Smooth muscle cell (in vitro differentiated cells): Measurements from ENCODE around the gene EBNA1BP2. TPM values are rescaled to one million over a fixed set of nuclear protein-coding genes. Genes with fewer than 3 reads are reported as not detected.

Source experiments
- DNase-seq: peaks from one replicate; lab custom pipeline; 2025; ENCODE audit not compliant: unreplicated experiment; lab: John Stamatoyannopoulos, UW
- H2AFZ ChIP-seq: fragments of 200-600 bp; sonication (generic); 2 replicates; pipeline ENCODE4 v1.6.0; 2016; ENCODE audit warnings: antibody characterized with exemption, low read depth, mild to moderate bottlenecking
- H3F3A ChIP-seq: fragments of 200-600 bp; sonication (generic); 2 replicates; pipeline ENCODE4 v1.6.0; 2017; ENCODE audit warnings: antibody characterized with exemption, low read depth
- H3K27ac ChIP-seq: fragments of 200-600 bp; sonication (generic); 2 replicates; pipeline ENCODE4 v1.5.1; 2016; ENCODE audit warnings: low read depth, mild to moderate bottlenecking
- H3K27me3 ChIP-seq: fragments of 200-600 bp; sonication (generic); 2 replicates; pipeline ENCODE4 v1.6.1; 2016; ENCODE audit warnings: low read depth, mild to moderate bottlenecking
- H3K36me3 ChIP-seq: fragments of 200-600 bp; sonication (generic); 2 replicates; pipeline ENCODE4 v1.5.1; 2016; ENCODE audit warnings: low read depth
- H3K4me1 ChIP-seq: fragments of 200-600 bp; sonication (generic); 2 replicates; pipeline ENCODE4 v1.5.1; 2016; ENCODE audit warnings: low read depth
- H3K4me2 ChIP-seq: fragments of 200-600 bp; sonication (generic); 2 replicates; pipeline ENCODE4 v1.6.0; 2016; ENCODE audit warnings: mild to moderate bottlenecking
- H3K4me3 ChIP-seq: fragments of 200-600 bp; sonication (generic); 2 replicates; pipeline ENCODE4 v1.5.1; 2016; ENCODE audit warnings: mild to moderate bottlenecking
- H3K79me2 ChIP-seq: fragments of 200-600 bp; sonication (generic); 2 replicates; pipeline ENCODE4 v1.6.0; 2016; ENCODE audit warnings: low read depth, mild to moderate bottlenecking
- H3K9ac ChIP-seq: fragments of 200-600 bp; sonication (generic); 2 replicates; pipeline ENCODE4 v1.6.0; 2016; ENCODE audit warnings: low read depth
- H3K9me3 ChIP-seq: fragments of 200-600 bp; sonication (generic); replicated peaks from 2 replicates; pipeline ENCODE4 v1.5.1; 2016; ENCODE audit warnings: low read depth
- H4K20me1 ChIP-seq: fragments of 200-600 bp; sonication (generic); 2 replicates; pipeline ENCODE4 v1.6.0; 2016; ENCODE audit warnings: low read depth
- CTCF ChIP-seq: fragments of 200-600 bp; sonication (generic); IDR thresholded peaks from 2 replicates; pipeline ENCODE4 v1.5.1; 2017; ENCODE audit warnings: borderline replicate concordance, mild to moderate bottlenecking, antibody characterized with exemption; ENCODE audit not compliant: insufficient read depth, poor library complexity, severe bottlenecking
- WGBS: methylation state at CpG from one replicate; pipeline ENCODE4 v1.1.7; 2016; ENCODE audit warnings: low lambda C conversion rate; 5-methylcytosine and 5-hydroxymethylcytosine counted together
- polyA plus RNA-seq: library from polyadenylated mRNA; unstranded; fragments of >200 nt; fragmentation: Nextera tagmentation; extraction: Ambion mirVana; gene quantifications from 2 replicates; pipeline ENCODE4 v1.2.1, GENCODE V29; 2016
- total RNA-seq: library from RNA; depleted of rRNA; stranded (reverse); fragments of >200 nt; gene quantifications from 2 replicates; pipeline ENCODE4 v1.2.3, GENCODE V29; 2014

Gene EBNA1BP2
- total and polyA plus RNA-seq, 2 experiments from 2014 or later = 52.0 to 85.9 TPM

GRCh38 chr1:43206600-43207228 is 34.6 kb upstream of the EBNA1BP2 start:
- Histone ChIP-seq H2AFZ (no peak overlapping the region), H3K9me3 (no peaks in the 10 kb centered on the region), H3K27ac (peak overlapping the region; percentile 92), H3K27me3 (no peaks in the 10 kb centered on the region), H3K79me2 (no peaks in the 10 kb centered on the region), H3K9ac (peak overlapping the region; percentile 59), H3K4me3 (no peak overlapping the region), H3F3A (peaks cover 8% of the 10 kb centered on the region), H4K20me1 (no peaks in the 10 kb centered on the region), H3K4me1 (peaks cover 17% of the 10 kb centered on the region), H3K36me3 (no peaks in the 10 kb centered on the region), H3K4me2 (peak overlapping the region; percentile 73)
- WGBS = 6% methylated on average over 10 of the region's 10 CpGs
- TF ChIP-seq CTCF = no peak
- no peak for DNase-seq

- Histone ChIP-seq H3K36me3 (no peaks in the 10 kb centered on the region), H3K4me2 (peak overlapping the region; percentile 73), H3K4me3 (no peak overlapping the region), H3K27ac (peak overlapping the region; percentile 92), H3K9ac (no peak overlapping the region), H3K79me2 (no peaks in the 10 kb centered on the region), H3K9me3 (no peaks in the 10 kb centered on the region), H3K27me3 (no peaks in the 10 kb centered on the region), H3K4me1 (peaks cover 17% of the 10 kb centered on the region), H2AFZ (peak overlapping the region; percentile 44), H3F3A (peaks cover 8% of the 10 kb centered on the region), H4K20me1 (no peaks in the 10 kb centered on the region)
- no peak for TF ChIP-seq CTCF
- 38% methylated on average over 4 of the region's 4 CpGs for WGBS
- no peak for DNase-seq
Observed at GRCh38 chr1:43205671-43206070, 33.6 kb upstream of the EBNA1BP2 start.

- WGBS = 83% methylated on average over 1 of the region's 1 CpG
- no peak overlapping the region for H3K27ac ChIP-seq
- H3K27me3 ChIP-seq = no peaks in the 10 kb centered on the region
Observed at GRCh38 chr1:43204394-43204793, 32.3 kb upstream of the EBNA1BP2 start.

More at GRCh38 chr1:43204394-43204793, 32.3 kb upstream of the EBNA1BP2 start:
- H3K4me3 ChIP-seq = no peak overlapping the region
- peaks cover 17% of the 10 kb centered on the region for H3K4me1 ChIP-seq
- H3K79me2 ChIP-seq = no peaks in the 10 kb centered on the region
- H2AFZ ChIP-seq = no peak overlapping the region
- TF ChIP-seq CTCF = no peak
- H3K4me2 ChIP-seq = no peak overlapping the region
- no peaks in the 10 kb centered on the region for H3K36me3 ChIP-seq
- H3K9me3 ChIP-seq = no peaks in the 10 kb centered on the region
- peaks cover 8% of the 10 kb centered on the region for H3F3A ChIP-seq
- no peak overlapping the region for H3K9ac ChIP-seq
- no peak for DNase-seq
- H4K20me1 ChIP-seq = no peaks in the 10 kb centered on the region
